ENCODE results near the gene KRT31. TPM values are rescaled to one million over a fixed set of nuclear protein-coding genes. Genes with fewer than 3 reads are reported as not detected.
"Not testable (repeated sequence)": the region's sequence is repeated elsewhere in the genome, so short reads cannot be mapped to it uniquely, and the experiment has no call there.

Gene KRT31
- polyA plus RNA-seq, 3 donors from 2014 or later: not detected

DNA sequence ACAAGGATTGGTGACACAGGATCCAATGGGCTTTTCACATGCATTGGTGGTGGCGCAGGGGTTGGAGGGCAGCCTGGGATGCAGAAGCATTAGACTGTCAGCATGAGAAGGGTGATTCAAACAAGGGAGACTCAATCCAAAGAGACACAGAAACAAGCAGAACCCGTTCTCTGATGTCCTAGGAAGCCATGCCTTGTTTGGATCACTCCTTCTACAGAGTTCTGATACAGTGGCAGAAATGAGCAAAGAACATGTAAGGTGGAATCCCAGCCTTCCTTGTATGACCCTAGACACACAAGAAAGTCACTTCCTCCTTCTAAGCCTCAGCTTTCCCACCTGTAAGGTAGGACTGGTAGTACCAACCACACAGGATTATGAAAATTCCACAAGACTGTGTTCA is 33.5 kb downstream of the KRT31 start:
- Mint-ChIP-seq H3K27ac (no peak overlapping the region), H3K36me3 (no peaks in the 10 kb centered on the region), H3K4me3 (no peak overlapping the region), H3K27me3 (ENCODE audit: low read depth in 3 of 3) (peaks cover under 1 to 9% (median 9%) of the 10 kb centered on the region in 3 donors), H3K9me3 (no peaks in the 10 kb centered on the region), H3K4me1 (no peaks in the 10 kb centered on the region)
- DNase-seq: no peak

DNA sequence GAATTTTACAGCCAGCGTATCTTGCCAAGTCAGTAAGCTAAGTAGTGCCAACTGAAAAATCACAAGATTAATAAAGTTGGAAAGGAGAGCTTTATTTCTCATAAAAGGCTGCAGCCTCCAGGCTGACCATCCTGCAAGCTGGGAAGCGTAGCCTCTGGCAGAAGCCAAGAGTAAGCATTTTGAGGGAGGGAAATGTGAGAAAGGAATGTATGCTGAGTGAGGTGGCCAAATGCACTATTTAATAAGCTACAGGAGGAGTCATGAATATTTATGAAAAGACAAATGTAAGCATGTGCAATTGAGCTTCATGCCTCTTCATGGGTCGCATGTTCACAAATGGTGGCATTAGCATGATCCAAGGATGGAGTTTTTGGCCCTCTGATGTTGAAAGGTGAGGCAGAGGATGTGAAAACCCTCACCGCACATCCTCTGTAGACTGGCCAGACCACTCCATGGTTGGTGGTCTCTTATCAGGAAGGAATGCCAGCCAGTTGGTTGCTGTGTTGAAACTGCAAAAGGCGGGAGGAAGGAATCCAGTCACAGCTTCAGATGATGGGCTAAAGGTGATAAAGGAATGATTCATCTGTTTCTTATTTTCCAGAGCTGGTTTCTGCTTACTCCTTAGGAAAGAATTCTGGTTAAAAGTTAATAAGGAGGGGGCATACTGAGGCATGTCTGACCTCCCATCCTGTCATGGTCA is 37.0 kb downstream of the KRT31 start:
- Mint-ChIP-seq H3K4me3 (no peak overlapping the region), H3K9me3 (no peaks in the 10 kb centered on the region), H3K27ac (no peak overlapping the region), H3K27me3 (ENCODE audit: low read depth in 3 of 3) (peaks cover 6 to 12% (median 9%) of the 10 kb centered on the region in 3 donors), H3K36me3 (no peaks in the 10 kb centered on the region), H3K4me1 (no peaks in the 10 kb centered on the region)
- DNase-seq: no peak

DNA sequence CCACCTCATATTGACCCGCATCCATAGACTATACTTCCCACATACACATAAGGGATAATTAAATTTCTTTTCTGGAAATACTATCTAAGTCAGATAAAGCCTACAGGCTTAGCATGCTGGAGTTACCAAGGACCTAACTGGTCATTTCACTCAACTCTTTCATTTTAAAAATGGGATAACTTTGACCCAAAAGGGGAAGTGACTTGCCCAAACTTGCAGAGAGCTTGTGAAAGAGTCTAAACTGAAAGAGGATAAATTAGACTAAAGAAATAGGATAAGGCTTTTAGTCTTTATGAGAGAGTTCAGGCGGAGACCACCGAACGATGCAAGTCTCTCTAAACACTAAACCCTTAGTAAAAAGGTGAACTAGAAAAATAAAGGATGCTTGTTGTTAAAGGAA is 42.9 kb downstream of the KRT31 start:
- no peak overlapping the region for H3K27ac Mint-ChIP-seq
- no peaks in the 10 kb centered on the region for H3K4me1 Mint-ChIP-seq
- no peaks in the 10 kb centered on the region for H3K36me3 Mint-ChIP-seq
- peaks cover 6 to 11% (median 7%) of the 10 kb centered on the region in 3 donors for H3K27me3 Mint-ChIP-seq (ENCODE audit: low read depth in 3 of 3)
- DNase-seq: no peak
- no peaks in the 10 kb centered on the region for H3K9me3 Mint-ChIP-seq
- H3K4me3 Mint-ChIP-seq: no peak overlapping the region

DNA sequence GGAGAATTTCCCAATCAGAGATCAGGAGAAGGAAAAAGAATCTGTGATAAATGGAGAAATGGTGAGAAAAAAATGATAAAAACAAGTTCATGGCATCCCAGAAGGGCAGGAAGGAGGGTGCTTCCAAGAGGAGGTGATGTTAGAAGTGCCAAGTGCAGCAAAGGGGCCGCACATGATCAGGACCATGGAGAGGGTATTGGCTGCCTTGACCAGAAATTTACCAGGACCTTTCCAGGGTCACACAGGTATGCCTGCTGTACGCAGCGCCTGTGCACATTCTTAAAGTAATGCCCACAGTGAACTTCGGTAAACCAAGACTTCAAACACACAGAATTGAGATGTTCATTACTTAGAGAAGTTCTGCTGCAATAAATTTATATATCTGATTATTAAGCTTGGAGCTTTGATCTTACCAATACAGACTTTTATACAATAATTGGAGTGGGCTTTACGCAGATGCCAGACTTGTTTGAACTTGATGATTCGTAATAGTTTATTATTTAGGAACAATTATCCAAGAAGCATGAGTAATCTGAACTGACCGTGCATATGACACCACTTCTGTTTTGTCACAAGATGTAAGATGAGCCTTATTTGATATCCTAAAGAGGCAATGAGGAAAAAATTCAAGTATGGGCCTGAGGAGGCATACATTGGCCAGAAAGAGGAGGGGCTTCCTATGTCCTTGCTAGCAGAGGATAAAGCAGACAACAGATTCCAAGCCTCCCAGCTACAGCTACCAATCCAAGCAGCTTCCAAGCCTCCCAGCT is 44.6 kb downstream of the KRT31 start:
- no peak overlapping the region for H3K27ac Mint-ChIP-seq
- no peaks in the 10 kb centered on the region for H3K4me1 Mint-ChIP-seq
- H3K27me3 Mint-ChIP-seq (ENCODE audit: low read depth in 3 of 3): peaks cover 7 to 11% (median 8%) of the 10 kb centered on the region in 3 donors
- no peak for DNase-seq
- peaks cover 0 to 4% (median 0%) of the 10 kb centered on the region in 6 donors for H3K9me3 Mint-ChIP-seq
- no peaks in the 10 kb centered on the region for H3K36me3 Mint-ChIP-seq
- H3K4me3 Mint-ChIP-seq: no peak overlapping the region

DNA sequence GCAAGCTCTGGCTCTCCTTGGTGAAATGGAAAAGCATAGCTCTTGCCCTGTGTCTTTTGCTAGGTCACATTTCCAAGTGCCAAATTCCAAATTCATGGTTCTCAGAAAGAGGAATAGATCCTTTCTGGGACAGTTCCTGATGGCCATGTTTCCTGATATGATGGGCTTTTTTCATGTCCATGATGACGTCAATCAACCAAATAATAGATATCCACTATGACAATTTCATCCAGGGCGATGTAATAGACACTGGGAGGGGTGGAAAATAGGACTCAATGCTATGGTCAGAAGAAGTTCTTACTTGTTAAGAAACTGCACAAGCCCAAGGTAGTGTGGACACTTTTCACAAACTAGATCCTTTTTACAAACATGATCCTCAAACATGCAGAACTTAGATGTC is 46.2 kb downstream of the KRT31 start:
- Mint-ChIP-seq H3K4me3 (no peak overlapping the region), H3K4me1 (no peaks in the 10 kb centered on the region), H3K27me3 (ENCODE audit: low read depth in 3 of 3) (peaks cover 5 to 11% (median 7%) of the 10 kb centered on the region in 3 donors), H3K9me3 (peaks cover 0 to 4% (median 0%) of the 10 kb centered on the region in 6 donors), H3K27ac (no peak overlapping the region), H3K36me3 (no peaks in the 10 kb centered on the region)
- no peak for DNase-seq

DNA sequence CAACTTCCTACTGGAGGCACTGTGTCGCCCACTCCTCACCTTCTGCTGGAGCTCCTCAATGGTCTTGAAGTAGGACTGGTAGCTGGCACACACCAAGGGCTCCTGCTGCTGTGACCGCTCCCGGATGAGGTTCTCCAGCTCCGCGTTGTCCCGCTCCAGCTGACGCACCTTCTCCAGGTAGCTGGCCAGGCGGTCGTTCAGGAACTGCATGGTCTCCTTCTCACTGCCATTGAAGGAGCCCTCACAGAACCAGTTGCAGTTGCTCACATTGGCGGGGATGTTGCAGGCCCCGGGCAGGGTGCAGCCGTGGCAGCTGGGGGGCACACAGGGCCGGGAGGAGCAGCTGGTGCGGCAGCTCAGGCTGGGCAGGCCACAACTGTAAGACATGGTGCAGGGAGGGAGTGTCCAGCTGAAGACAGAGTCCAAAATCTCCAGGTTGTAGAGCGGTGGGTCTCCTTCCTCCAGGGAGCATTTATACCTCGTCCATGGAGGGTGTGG is 47.0 kb downstream of the KRT31 start, which contains the start of gene KRT33A:
TSS of gene KRT33A (minus strand) at position 448 of the 498 bp plus-strand sequence. CDS start at position 387, 61 bp downstream.
- H3K4me3 Mint-ChIP-seq; H3K27ac Mint-ChIP-seq; H3K9me3 Mint-ChIP-seq; H3K36me3 Mint-ChIP-seq; DNase-seq; H3K4me1 Mint-ChIP-seq; H3K27me3 Mint-ChIP-seq (ENCODE audit: low read depth in 3 of 3): not testable (repeated sequence)

DNA sequence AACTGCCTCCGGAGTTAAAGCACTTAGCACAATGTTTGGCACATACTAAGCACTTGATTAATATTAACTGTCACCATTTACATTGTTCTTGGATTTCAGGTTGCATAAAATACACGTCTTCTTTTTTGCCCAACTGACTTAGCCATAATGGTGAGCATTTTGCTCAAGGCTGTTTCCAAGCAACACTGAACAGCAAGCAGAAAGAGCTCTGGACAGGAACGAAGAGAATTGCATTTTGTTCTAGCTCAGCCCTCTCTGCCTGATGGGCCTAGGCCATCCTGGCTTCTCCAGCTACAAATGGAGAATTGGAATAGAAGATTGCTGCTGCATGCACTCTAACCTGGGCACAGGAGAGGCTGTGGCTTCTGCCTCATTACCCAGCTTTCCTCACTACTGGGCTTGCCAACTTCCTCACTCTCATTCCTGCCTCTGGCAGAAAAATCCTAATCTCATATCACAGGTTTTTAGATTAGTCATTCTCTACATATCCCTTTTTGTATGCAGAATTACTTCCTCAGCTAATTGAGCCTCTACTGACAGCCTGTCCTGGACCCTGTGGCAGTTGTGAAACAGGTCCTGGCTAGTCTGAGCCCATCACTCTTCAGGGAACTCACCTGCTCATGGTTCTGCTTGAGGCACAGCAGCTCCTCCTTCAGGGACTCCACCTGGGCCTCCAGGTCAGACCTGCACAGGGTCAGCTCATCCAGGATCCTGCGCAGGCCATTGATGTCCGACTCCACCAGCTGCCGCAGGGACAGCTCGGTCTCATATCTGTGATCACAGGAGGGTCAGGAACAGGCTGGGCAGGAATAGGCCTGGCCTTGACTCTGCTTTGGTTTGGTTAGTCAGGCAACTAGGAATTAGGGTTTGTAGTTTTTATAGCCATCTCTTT is 49.3 kb downstream of the KRT31 start:
- no peak overlapping the region for H3K4me3 Mint-ChIP-seq
- H3K27ac Mint-ChIP-seq: no peak overlapping the region
- H3K9me3 Mint-ChIP-seq: peaks cover 2 to 6% (median 3%) of the 10 kb centered on the region in 6 donors
- peaks cover 6 to 8% (median 6%) of the 10 kb centered on the region in 3 donors for H3K27me3 Mint-ChIP-seq (ENCODE audit: low read depth in 3 of 3)
- H3K4me1 Mint-ChIP-seq: no peaks in the 10 kb centered on the region
- no peak for DNase-seq
- peaks cover 0 to 5% (median 3%) of the 10 kb centered on the region in 3 donors for H3K36me3 Mint-ChIP-seq

DNA sequence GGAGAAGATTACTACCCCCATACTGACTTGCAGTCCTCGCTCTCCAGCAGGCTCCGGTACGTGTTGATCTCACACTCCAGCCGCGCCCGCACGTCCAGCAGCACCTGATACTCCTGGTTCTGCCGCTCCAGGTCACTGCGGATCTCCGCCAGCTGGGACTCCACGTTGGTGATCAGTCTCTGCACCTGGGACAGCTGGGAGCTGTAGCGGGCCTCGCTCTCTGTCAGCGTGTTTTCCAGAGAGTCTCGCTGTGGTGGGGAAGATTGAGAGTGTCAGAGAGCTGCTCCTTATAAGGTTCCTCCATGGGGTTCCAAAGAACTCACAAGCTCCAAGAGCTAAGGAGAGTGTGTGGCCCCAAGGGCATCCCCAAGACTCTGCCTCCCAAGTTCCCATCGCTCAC is 51.0 kb downstream of the KRT31 start:
- not testable (repeated sequence) for H3K27me3 Mint-ChIP-seq (ENCODE audit: low read depth in 3 of 3); H3K4me3 Mint-ChIP-seq; H3K36me3 Mint-ChIP-seq; H3K27ac Mint-ChIP-seq; DNase-seq; H3K4me1 Mint-ChIP-seq
- peaks cover 2 to 21% (median 12%) of the 10 kb centered on the region in 6 donors for H3K9me3 Mint-ChIP-seq

DNA sequence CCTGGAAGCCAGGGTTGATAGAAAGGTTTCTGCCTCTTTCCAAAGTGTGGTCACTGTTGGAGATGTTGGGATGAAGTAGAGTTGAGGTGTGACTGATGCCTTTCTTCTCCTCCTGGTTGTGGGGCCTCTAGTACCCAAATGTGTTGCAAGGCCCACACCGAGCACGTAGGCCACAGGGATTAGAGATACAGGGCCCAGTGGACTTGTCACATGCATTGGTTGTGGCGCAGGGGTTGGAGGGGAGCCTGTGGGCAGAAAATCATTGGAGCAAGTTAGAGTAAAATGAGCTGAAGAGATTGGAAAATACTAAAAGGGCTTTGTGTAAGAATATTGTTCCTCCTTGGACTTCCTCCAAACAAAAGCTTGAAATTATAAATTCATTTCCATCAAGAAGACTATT is 51.4 kb downstream of the KRT31 start:
- Mint-ChIP-seq H3K4me3 (no peak overlapping the region), H3K36me3 (peaks cover 0 to 8% (median 7%) of the 10 kb centered on the region in 3 donors)

More for the DNA sequence above, 51.4 kb downstream of the KRT31 start:
- no peak for DNase-seq
- Mint-ChIP-seq H3K27ac (no peak overlapping the region), H3K27me3 (ENCODE audit: low read depth in 3 of 3) (peaks cover 0 to 7% (median 6%) of the 10 kb centered on the region in 3 donors), H3K9me3 (peaks cover 2 to 22% (median 13%) of the 10 kb centered on the region in 6 donors), H3K4me1 (peaks cover 11 to 12% of the 10 kb centered on the region in 2 donors)

Other genes starting within 250 kb of the KRT31 start
- not detected for gene KRTAP4-5, start 247.8 kb downstream of the KRT31 start, polyA plus RNA-seq
- gene KRTAP4-4, start 236.9 kb downstream of the KRT31 start, polyA plus RNA-seq: not detected
- gene KRTAP4-3, start 229.4 kb downstream of the KRT31 start, polyA plus RNA-seq: not detected
- not detected for gene KRTAP4-2, start 219.4 kb downstream of the KRT31 start, polyA plus RNA-seq
- gene KRTAP4-1, start 212.7 kb downstream of the KRT31 start, polyA plus RNA-seq: not detected
- gene KRTAP9-1, start 207.7 kb downstream of the KRT31 start, polyA plus RNA-seq: not detected
- gene KRTAP9-2, start 171.0 kb downstream of the KRT31 start, polyA plus RNA-seq: not detected
- not detected for gene KRTAP9-3, start 165.2 kb downstream of the KRT31 start, polyA plus RNA-seq
- gene KRTAP9-8, start 159.6 kb downstream of the KRT31 start, polyA plus RNA-seq: not detected
- not detected for gene KRTAP9-4, start 147.9 kb downstream of the KRT31 start, polyA plus RNA-seq
- not detected for gene KRTAP9-9, start 142.2 kb downstream of the KRT31 start, polyA plus RNA-seq
- not detected for gene KRTAP9-6, start 132.2 kb downstream of the KRT31 start, polyA plus RNA-seq
- not detected for gene KRTAP9-7, start 121.9 kb downstream of the KRT31 start, polyA plus RNA-seq
- gene KRTAP29-1, start 94.8 kb downstream of the KRT31 start, polyA plus RNA-seq: not detected
- under 1 TPM in 2 of 3 donors, not detected in 1; 0.17 to 0.30 TPM for gene KRTAP16-1, start 88.3 kb downstream of the KRT31 start, polyA plus RNA-seq
- not detected for gene KRTAP17-1, start 81.9 kb downstream of the KRT31 start, polyA plus RNA-seq
- gene KRT33A, start 46.8 kb downstream of the KRT31 start, polyA plus RNA-seq: not detected
- not detected for gene KRT33B, start 27.8 kb downstream of the KRT31 start, polyA plus RNA-seq
- gene KRT34, start 15.3 kb downstream of the KRT31 start, polyA plus RNA-seq: not detected
- not detected for gene KRT37, start 27.0 kb upstream of the KRT31 start, polyA plus RNA-seq
- gene KRT38, start 43.4 kb upstream of the KRT31 start, polyA plus RNA-seq: not detected
- gene KRT32, start 69.8 kb upstream of the KRT31 start, polyA plus RNA-seq: not detected
- not detected for gene KRT35, start 83.5 kb upstream of the KRT31 start, polyA plus RNA-seq
- not detected for gene KRT36, start 92.3 kb upstream of the KRT31 start, polyA plus RNA-seq
- not detected for gene KRT13, start 108.0 kb upstream of the KRT31 start, polyA plus RNA-seq
- not detected for gene KRT15, start 121.3 kb upstream of the KRT31 start, polyA plus RNA-seq
- gene KRT19, start 130.7 kb upstream of the KRT31 start, polyA plus RNA-seq: not detected
- gene KRT9, start 174.5 kb upstream of the KRT31 start, polyA plus RNA-seq: not detected
- not detected for gene KRT14, start 189.3 kb upstream of the KRT31 start, polyA plus RNA-seq
- not detected for gene KRT16, start 215.2 kb upstream of the KRT31 start, polyA plus RNA-seq
- gene KRT17, start 227.0 kb upstream of the KRT31 start, polyA plus RNA-seq: not detected